Measurements from ENCODE around the gene PLPP1.

Gene PLPP1

GRCh38 chr5:55383254-55383653, 151.5 kb downstream of the PLPP1 start:
- no peaks in the 10 kb centered on the region for H3K9me3 ChIP-seq (replicated peaks; ENCODE audit: insufficient read depth, low read length)
- DNase-seq: no peak
- peaks cover 3% of the 10 kb centered on the region; the same call in 1 of the 2 replicates for H3K36me3 ChIP-seq (replicated peaks; ENCODE audit: insufficient read depth, low read length)
- H3K27me3 ChIP-seq (replicated peaks; ENCODE audit: insufficient read depth, low read length): no peaks in the 10 kb centered on the region
- H4K20me1 ChIP-seq (ENCODE audit: insufficient read depth, low read length): no peaks in the 10 kb centered on the region
- peaks cover 15% of the 10 kb centered on the region; the same call in 1 of the 2 replicates for H3K79me2 ChIP-seq (ENCODE audit: low read length)
- no peak overlapping the region for H3K4me3 ChIP-seq (ENCODE audit: low read length)
- H3K9me2 ChIP-seq (replicated peaks; ENCODE audit: insufficient read depth, low read length): no peaks in the 10 kb centered on the region
- H3K4me1 ChIP-seq (ENCODE audit: low read length): 0 out of 2 replicates have a peak, but pooled peaks cover 6% of the 10 kb centered on the region
- H3K9ac ChIP-seq (ENCODE audit: low read length): no peak overlapping the region
- no peak for TF ChIP-seq EZH2phosphoT487 (IDR thresholded peaks at IDR 0.05; ENCODE audit: low read length)
- no peak overlapping the region for H2AFZ ChIP-seq (ENCODE audit: low read length)
- H3K27ac ChIP-seq (ENCODE audit: low read length): no peak overlapping the region
- no peak overlapping the region for H3K4me2 ChIP-seq (ENCODE audit: low read depth, low read length)
- no peaks in the 10 kb centered on the region for H3F3A ChIP-seq (ENCODE audit: insufficient read depth, low read length)

GRCh38 chr5:55377810-55378209, 157.0 kb downstream of the PLPP1 start:
- H3K9me3 ChIP-seq (replicated peaks; ENCODE audit: insufficient read depth, low read length): no peaks in the 10 kb centered on the region
- no peak overlapping the region for H3K27ac ChIP-seq (ENCODE audit: low read length)
- TF ChIP-seq CTCF (IDR thresholded peaks at IDR 0.05; ENCODE audit: low read length): no peak
- no peak for TF ChIP-seq EZH2phosphoT487 (IDR thresholded peaks at IDR 0.05; ENCODE audit: low read length)
- TF ChIP-seq EZH2 (optimal IDR thresholded peaks at IDR 0.05; ENCODE audit: low read depth, low read length): no peak
- no peaks in the 10 kb centered on the region for H4K20me1 ChIP-seq (ENCODE audit: insufficient read depth, low read length)
- no peaks in the 10 kb centered on the region for H3K4me1 ChIP-seq (ENCODE audit: low read length)
- no peak overlapping the region for H2AFZ ChIP-seq (ENCODE audit: low read length)
- H3K36me3 ChIP-seq (replicated peaks; ENCODE audit: insufficient read depth, low read length): no peaks in the 10 kb centered on the region; the same call in 1 of the 2 replicates
- no peaks in the 10 kb centered on the region for H3K79me2 ChIP-seq (ENCODE audit: low read length)
- H3F3A ChIP-seq (ENCODE audit: insufficient read depth, low read length): no peaks in the 10 kb centered on the region
- H3K9me2 ChIP-seq (replicated peaks; ENCODE audit: insufficient read depth, low read length): no peaks in the 10 kb centered on the region
- no peak for DNase-seq
- no peak overlapping the region for H3K4me3 ChIP-seq (ENCODE audit: low read length)
- no peak overlapping the region for H3K9ac ChIP-seq (ENCODE audit: low read length)
- H3K4me2 ChIP-seq (ENCODE audit: low read depth, low read length): no peak overlapping the region
- H3K27me3 ChIP-seq (replicated peaks; ENCODE audit: insufficient read depth, low read length): no peaks in the 10 kb centered on the region
